Transverse colon (tissue), 4 donors: ENCODE measurements around the gene FABP2.

Experiments used
- POLR2A ChIP-seq: fragments of 450-650 bp; IDR thresholded peaks from one replicate; pipeline ENCODE4 v1.6.1; 2016; ENCODE audit warnings: antibody characterized with exemption, mild to moderate bottlenecking, moderate library complexity
- POLR2AphosphoS5 ChIP-seq, 3 donors: sonication (generic); formaldehyde crosslinking; IDR thresholded peaks; one replicate each; pipeline ENCODE4 v1.6.1; 2016; ENCODE audit warnings: antibody characterized with exemption in 3 of 3
- TF ChIP-seq, protein P1 (sequence below), 5 experiments: fragments of 200-600 bp in 3 of 5; fragments of 450-650 bp in 2 of 5; sonication (generic) in 3 of 5; IDR thresholded peaks; 1 replicate in 2 of 5; 2 replicates in 3 of 5; pipeline ENCODE4 v1.5.1; 2016 to 2017; ENCODE audit warnings: antibody characterized with exemption in 5 of 5, inconsistent platforms in 3 of 5, mild to moderate bottlenecking in 2 of 5, moderate library complexity in 1 of 5

DNA sequence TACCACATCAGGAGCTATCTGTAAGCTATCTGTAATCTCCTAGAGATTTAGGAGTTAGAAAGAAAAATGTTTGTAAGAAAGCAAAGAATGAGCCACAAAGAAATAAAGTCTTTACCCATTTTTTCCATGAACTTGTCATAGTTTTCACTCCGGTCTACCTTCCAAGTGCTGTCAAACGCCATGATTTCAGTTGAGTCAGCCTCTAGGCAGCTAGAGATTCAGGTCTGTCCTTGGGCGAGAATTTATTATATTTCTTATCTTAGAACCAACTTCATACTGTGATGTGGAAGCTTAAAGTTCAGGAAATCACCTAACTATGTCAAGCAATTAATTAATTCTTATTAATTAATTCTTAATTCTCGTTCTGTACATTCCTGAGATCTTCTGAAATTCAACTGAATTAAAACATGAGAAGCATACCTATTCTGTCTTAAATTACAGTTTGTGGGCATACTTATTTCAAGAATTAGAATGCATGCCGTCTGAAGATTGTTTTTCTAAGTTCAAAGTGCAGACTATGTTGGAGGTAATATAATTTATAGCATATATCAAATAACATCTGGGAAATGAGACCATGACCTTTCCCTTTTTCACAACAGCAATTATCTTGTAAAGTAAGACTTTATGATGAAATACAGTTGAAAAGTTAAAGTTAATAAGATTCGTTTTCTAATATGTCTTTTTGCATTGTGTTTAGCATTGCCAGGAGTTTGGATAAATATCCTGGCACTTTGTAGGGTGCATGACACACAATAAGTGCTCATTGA is at the start of gene FABP2:
- TF ChIP-seq, protein P1, sequence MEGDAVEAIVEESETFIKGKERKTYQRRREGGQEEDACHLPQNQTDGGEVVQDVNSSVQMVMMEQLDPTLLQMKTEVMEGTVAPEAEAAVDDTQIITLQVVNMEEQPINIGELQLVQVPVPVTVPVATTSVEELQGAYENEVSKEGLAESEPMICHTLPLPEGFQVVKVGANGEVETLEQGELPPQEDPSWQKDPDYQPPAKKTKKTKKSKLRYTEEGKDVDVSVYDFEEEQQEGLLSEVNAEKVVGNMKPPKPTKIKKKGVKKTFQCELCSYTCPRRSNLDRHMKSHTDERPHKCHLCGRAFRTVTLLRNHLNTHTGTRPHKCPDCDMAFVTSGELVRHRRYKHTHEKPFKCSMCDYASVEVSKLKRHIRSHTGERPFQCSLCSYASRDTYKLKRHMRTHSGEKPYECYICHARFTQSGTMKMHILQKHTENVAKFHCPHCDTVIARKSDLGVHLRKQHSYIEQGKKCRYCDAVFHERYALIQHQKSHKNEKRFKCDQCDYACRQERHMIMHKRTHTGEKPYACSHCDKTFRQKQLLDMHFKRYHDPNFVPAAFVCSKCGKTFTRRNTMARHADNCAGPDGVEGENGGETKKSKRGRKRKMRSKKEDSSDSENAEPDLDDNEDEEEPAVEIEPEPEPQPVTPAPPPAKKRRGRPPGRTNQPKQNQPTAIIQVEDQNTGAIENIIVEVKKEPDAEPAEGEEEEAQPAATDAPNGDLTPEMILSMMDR (IDR thresholded peaks at IDR 0.05), result no peak
- TF ChIP-seq POLR2A (peak; percentile 66), POLR2AphosphoS5 (IDR thresholded peaks at IDR 0.05) (peak in 2 of 3 donors; percentile 30 to 74)
